Endothelial cell of umbilical vein (primary cell): ENCODE data around the gene NAAA. TPM values are rescaled to one million over a fixed set of nuclear protein-coding genes. Genes with fewer than 3 reads are reported as not detected.

ENCODE experiments used
- BruUV-seq: library from RNA; stranded (reverse); fragments of 400-500 nt; replicated peaks from 2 replicates; lab custom pipeline; 2021; lab: Mats Ljungman, UMichigan
- CTCF ChIA-PET: fragments of 300-600, 350-600 bp; sonication (Branson Sonifier 250); formaldehyde crosslinking; loops from one replicate; lab custom pipeline; 2021; ENCODE audit warnings: antibody characterized with exemption, inconsistent platforms; lab: Charles Lee
- POLR2A ChIA-PET: fragments of 300-600, 350-600 bp; sonication (Branson Sonifier 250); formaldehyde crosslinking; loops from one replicate; lab custom pipeline; 2021; ENCODE audit warnings: antibody characterized with exemption, inconsistent platforms; lab: Charles Lee
- DNase-seq: peaks from one replicate; pipeline ENCODE4 v3.0.0-alpha.2; 2011; ENCODE audit warnings: low read depth, low spot score
- FAIRE-seq: peaks from 2 replicates; lab custom pipeline; 2011; peaks lifted over from hg19 to GRCh38; lab: Jason Lieb, UNC
- H2AFZ ChIP-seq: 2 replicates; pipeline ENCODE4 v1.6.0; 2012; ENCODE audit warnings: low read depth, low read length, control low read depth, inconsistent platforms
- H3K27ac ChIP-seq: 2 replicates; pipeline ENCODE4 v1.5.1; 2011; ENCODE audit warnings: low read depth, mild to moderate bottlenecking, control low read depth, low read length, moderate library complexity; ENCODE audit not compliant: insufficient read depth
- H3K27me3 ChIP-seq, 2 experiments: 2 replicates each; pipeline versions ENCODE4 v1.6.0 to v1.6.1; 2011; ENCODE audit warnings: low read length in 2 of 2, mixed read lengths in 1 of 2; ENCODE audit not compliant: control insufficient read depth in 2 of 2, insufficient read depth in 2 of 2
- H3K36me3 ChIP-seq, 2 experiments: 2 replicates in 1 of 2; 3 replicates in 1 of 2; pipeline ENCODE4 v1.5.1; 2011; ENCODE audit warnings: low read length in 2 of 2, mild to moderate bottlenecking in 1 of 2, moderate library complexity in 1 of 2; ENCODE audit not compliant: control insufficient read depth in 2 of 2, insufficient read depth in 2 of 2; ENCODE audit errors: extremely low read depth in 1 of 2
- H3K4me1 ChIP-seq: 3 replicates; pipeline ENCODE4 v1.5.1; 2011; ENCODE audit warnings: mild to moderate bottlenecking, low read length; ENCODE audit not compliant: control insufficient read depth, insufficient read depth; ENCODE audit errors: extremely low read depth
- H3K4me2 ChIP-seq: 2 replicates; pipeline ENCODE4 v1.6.1; 2011; ENCODE audit warnings: low read length, control low read depth, mixed read lengths; ENCODE audit not compliant: insufficient read depth
- H3K4me3 ChIP-seq, 3 experiments: fragments of 200-600 bp in 1 of 3; sonication (generic), shearing (Covaris generic) in 1 of 3; replicated peaks in 1 of 3; 2 replicates each; pipeline ENCODE4 v1.5.1; 2011 to 2016; ENCODE audit warnings: control low read depth in 3 of 3, low read length in 3 of 3, mild to moderate bottlenecking in 2 of 3, inconsistent platforms in 1 of 3, low read depth in 1 of 3, moderate library complexity in 1 of 3; ENCODE audit not compliant: insufficient read depth in 1 of 3
- H3K79me2 ChIP-seq: 2 replicates; pipeline ENCODE4 v1.6.0; 2012; ENCODE audit warnings: low read length, inconsistent platforms; ENCODE audit not compliant: control insufficient read depth, insufficient read depth
- H3K9ac ChIP-seq: replicated peaks from 2 replicates; pipeline ENCODE3; 2011; ENCODE audit warnings: low read length, control low read depth; ENCODE audit not compliant: insufficient read depth; ENCODE audit errors: extremely low read depth
- H3K9me1 ChIP-seq: replicated peaks from 3 replicates; pipeline ENCODE4 v1.6.0; 2011; ENCODE audit warnings: mild to moderate bottlenecking, low read length; ENCODE audit not compliant: control insufficient read depth, insufficient read depth; ENCODE audit errors: extremely low read depth
- H3K9me3 ChIP-seq: replicated peaks from 2 replicates; pipeline ENCODE4 v1.5.1; 2012; ENCODE audit warnings: low read length, inconsistent platforms; ENCODE audit not compliant: control insufficient read depth, insufficient read depth
- H4K20me1 ChIP-seq: replicated peaks from 2 replicates; pipeline ENCODE3; 2011; ENCODE audit warnings: mild to moderate bottlenecking, low read length; ENCODE audit not compliant: control insufficient read depth, insufficient read depth; ENCODE audit errors: extremely low read depth
- CTCF ChIP-seq, 2 donors: IDR thresholded peaks; 1 replicate in 1 of 2; 2 replicates in 1 of 2; pipeline ENCODE4 v1.5.1; 2011; ENCODE audit warnings: low read length in 2 of 2, mild to moderate bottlenecking in 2 of 2, moderate library complexity in 2 of 2, control low read depth in 1 of 2, inconsistent platforms in 1 of 2, low read depth in 1 of 2; ENCODE audit not compliant: insufficient read depth in 1 of 2; ENCODE audit errors: extremely low read depth in 1 of 2
- EZH2 ChIP-seq: IDR thresholded peaks from 2 replicates; pipeline ENCODE4 v1.6.1; 2012; ENCODE audit warnings: borderline replicate concordance, low read depth, mild to moderate bottlenecking, moderate library complexity, low read length, inconsistent platforms; ENCODE audit not compliant: severe bottlenecking
- FOS ChIP-seq: IDR thresholded peaks from 2 replicates; pipeline ENCODE4 v1.6.1; 2011; ENCODE audit warnings: mild to moderate bottlenecking, low read length, moderate library complexity, borderline replicate concordance; ENCODE audit not compliant: insufficient read depth
- GATA2 ChIP-seq: IDR thresholded peaks from 2 replicates; pipeline ENCODE4 v1.7.0; 2011; ENCODE audit warnings: low read depth, mild to moderate bottlenecking, moderate library complexity, mixed read lengths, low read length; ENCODE audit not compliant: insufficient read length, insufficient read depth
- JUN ChIP-seq: IDR thresholded peaks from 2 replicates; pipeline ENCODE4 v1.6.1; 2011; ENCODE audit warnings: borderline replicate concordance, low read depth; ENCODE audit not compliant: insufficient read length, insufficient read depth
- MAX ChIP-seq: IDR thresholded peaks from 2 replicates; pipeline ENCODE4 v1.6.1; 2011; ENCODE audit not compliant: insufficient read depth, insufficient read length
- MYC ChIP-seq: IDR thresholded peaks from one replicate; pipeline ENCODE4 v1.6.1; 2011; ENCODE audit warnings: mild to moderate bottlenecking, low read depth, low read length
- POLR2A ChIP-seq: IDR thresholded peaks from 2 replicates; pipeline ENCODE4 v1.6.1; 2012; ENCODE audit warnings: low read depth, mild to moderate bottlenecking, control low read depth, low read length
- POLR2AphosphoS5 ChIP-seq: IDR thresholded peaks from 2 replicates; pipeline ENCODE4 v1.6.1; 2012; ENCODE audit warnings: low read depth, mild to moderate bottlenecking, control low read depth, low read length, moderate library complexity; ENCODE audit not compliant: insufficient read depth
- dilution Hi-C: fragments of 300-500 bp; cut with MboI; formaldehyde crosslinking; loops from one replicate; pipeline ENCODE4 v1.15.0; 2019; ENCODE audit warnings: low sequenced_read_pairs; ENCODE audit not compliant: extremely low pct_ligation_motif_present
- intact Hi-C: fragments of 100-400 bp; cut with micrococcal nuclease; formaldehyde crosslinking; loops from one replicate; pipeline ENCODE4 v1.10.0; 2022
- polyA plus RNA-seq, 4 experiments: library from polyadenylated mRNA; depleted of rRNA in 3 of 4; stranded (reverse) in 3 of 4; unstranded in 1 of 4; fragments of >200 nt; gene quantifications; 2 replicates each; pipeline versions ENCODE4 v1.2.1 to v1.2.3, GENCODE V29; 2011 to 2012; ENCODE audit warnings: missing spikeins in 1 of 4
- total RNA-seq: library from RNA; stranded (reverse); gene quantifications from 2 replicates; pipeline ENCODE4 v1.2.3, GENCODE V29; 2021

The NAAA gene
- total and polyA plus RNA-seq, 2 donors (not counting 3 experiments of a cell fraction or from before 2014, with no cell fraction given) = 15.3 to 24.4 TPM

- no peak overlapping the region for H3K4me3 ChIP-seq
- no peak overlapping the region for H2AFZ ChIP-seq
- no peak overlapping the region for H3K9ac ChIP-seq
- H3K27me3 ChIP-seq = no peaks in the 10 kb centered on the region
- no peaks in the 10 kb centered on the region for H3K9me1 ChIP-seq
- DNase-seq (no peak), FAIRE-seq (no peak)
- H3K79me2 ChIP-seq = peaks cover 21% of the 10 kb centered on the region
- no TSS peak for BruUV-seq
- H3K27ac ChIP-seq = no peak overlapping the region
- peaks cover 12 to 13% of the 10 kb centered on the region in 2 experiments for H3K36me3 ChIP-seq
- CTCF ChIA-PET = interaction anchor here (1.5 kb wide), 1 partner anchor 15 kb away, joined by 4 read pairs; no protein-coding TSS in a partner anchor
- H3K9me3 ChIP-seq = no peaks in the 10 kb centered on the region
- no peaks in the 10 kb centered on the region for H3K4me1 ChIP-seq
- POLR2A ChIA-PET = no interaction called here
- dilution Hi-C loops (no loop called here), intact Hi-C loops (loop anchor here (10.0 kb wide), 1 partner anchor 176 kb away; no protein-coding TSS in a partner anchor)
- H3K4me2 ChIP-seq = no peak overlapping the region
- no peaks in the 10 kb centered on the region for H4K20me1 ChIP-seq
- TF ChIP-seq EZH2 (no peak), MAX (no peak), MYC (no peak), JUN (no peak), POLR2A (no peak), FOS (no peak), GATA2 (no peak), POLR2AphosphoS5 (no peak), CTCF (IDR thresholded peaks at IDR 0.05; ENCODE audit: extremely low read depth in 1 of 2, insufficient read depth in 1 of 2, low read depth in 1 of 2, low read length in 2 of 2) (no peak)
These were observed 39.8 kb upstream of the NAAA start for GRCh38 chr4:75980576-75980975.
